Bronchial epithelial cell (primary cell): ENCODE measurements around the gene SCP2D1. TPM values are rescaled to one million over a fixed set of nuclear protein-coding genes. Genes with fewer than 3 reads are reported as not detected.

ENCODE experiments used
- DNase-seq: peaks from one replicate; pipeline ENCODE4 v3.0.0-alpha.2; 2010; ENCODE audit warnings: low read depth
- FAIRE-seq: peaks from 2 replicates; lab custom pipeline; 2011; peaks lifted over from hg19 to GRCh38; lab: Jason Lieb, UNC
- H3K27me3 ChIP-seq: 2 replicates; pipeline ENCODE4 v1.5.1; 2011; ENCODE audit warnings: low read length; ENCODE audit not compliant: control insufficient read depth, insufficient read depth
- H3K36me3 ChIP-seq: 2 replicates; pipeline ENCODE4 v1.5.1; 2011; ENCODE audit warnings: low read length; ENCODE audit not compliant: control insufficient read depth, insufficient read depth
- H3K4me3 ChIP-seq: 2 replicates; pipeline ENCODE4 v1.5.1; 2011; ENCODE audit warnings: mild to moderate bottlenecking, low read depth, low read length, control low read depth
- total RNA-seq: library from RNA; depleted of rRNA; stranded (reverse); fragments of >200 nt; gene quantifications from 2 replicates; pipeline ENCODE4 v1.2.1, GENCODE V29; 2014
- TF ChIP-seq, protein P1 (sequence below): IDR thresholded peaks from 2 replicates; pipeline ENCODE4 v1.5.1; 2011; ENCODE audit warnings: mild to moderate bottlenecking, moderate library complexity, low read length, control low read depth, inconsistent platforms; ENCODE audit not compliant: insufficient read depth, severe bottlenecking

The SCP2D1 gene
- not detected in 2 replicates for total RNA-seq

DNA sequence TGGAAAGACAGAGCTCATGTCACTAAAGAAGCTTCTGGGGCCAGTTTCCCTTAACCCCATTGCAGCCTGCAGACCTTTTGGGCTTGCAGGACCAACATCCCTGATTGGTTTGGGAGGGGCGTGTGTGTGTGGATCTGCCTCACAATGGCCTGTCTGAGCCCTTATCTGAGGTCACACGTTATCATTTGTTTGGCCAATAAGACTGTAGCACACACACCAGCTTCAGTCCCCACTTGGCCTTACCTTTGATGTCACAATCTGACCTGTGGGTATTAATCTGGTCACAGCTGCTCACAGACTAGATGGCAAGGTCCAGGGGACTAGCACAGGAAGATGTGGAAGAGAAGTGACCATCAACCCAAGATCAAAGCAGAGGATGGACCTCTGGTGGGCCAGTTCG lies at the start of gene SCP2D1:
SCP2D1 (plus strand) TSS at position 301 of the 400 bp plus-strand sequence; CDS start at position 334, 33 bp downstream.
- H3K4me3 ChIP-seq: no peak within 1 kb of the TSS
- no peak for FAIRE-seq
- no peak for DNase-seq
- TF ChIP-seq, protein P1, sequence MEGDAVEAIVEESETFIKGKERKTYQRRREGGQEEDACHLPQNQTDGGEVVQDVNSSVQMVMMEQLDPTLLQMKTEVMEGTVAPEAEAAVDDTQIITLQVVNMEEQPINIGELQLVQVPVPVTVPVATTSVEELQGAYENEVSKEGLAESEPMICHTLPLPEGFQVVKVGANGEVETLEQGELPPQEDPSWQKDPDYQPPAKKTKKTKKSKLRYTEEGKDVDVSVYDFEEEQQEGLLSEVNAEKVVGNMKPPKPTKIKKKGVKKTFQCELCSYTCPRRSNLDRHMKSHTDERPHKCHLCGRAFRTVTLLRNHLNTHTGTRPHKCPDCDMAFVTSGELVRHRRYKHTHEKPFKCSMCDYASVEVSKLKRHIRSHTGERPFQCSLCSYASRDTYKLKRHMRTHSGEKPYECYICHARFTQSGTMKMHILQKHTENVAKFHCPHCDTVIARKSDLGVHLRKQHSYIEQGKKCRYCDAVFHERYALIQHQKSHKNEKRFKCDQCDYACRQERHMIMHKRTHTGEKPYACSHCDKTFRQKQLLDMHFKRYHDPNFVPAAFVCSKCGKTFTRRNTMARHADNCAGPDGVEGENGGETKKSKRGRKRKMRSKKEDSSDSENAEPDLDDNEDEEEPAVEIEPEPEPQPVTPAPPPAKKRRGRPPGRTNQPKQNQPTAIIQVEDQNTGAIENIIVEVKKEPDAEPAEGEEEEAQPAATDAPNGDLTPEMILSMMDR: no peak
- H3K36me3 ChIP-seq: no peaks in the 10 kb centered on the region
- no peaks in the 10 kb centered on the region for H3K27me3 ChIP-seq

DNA sequence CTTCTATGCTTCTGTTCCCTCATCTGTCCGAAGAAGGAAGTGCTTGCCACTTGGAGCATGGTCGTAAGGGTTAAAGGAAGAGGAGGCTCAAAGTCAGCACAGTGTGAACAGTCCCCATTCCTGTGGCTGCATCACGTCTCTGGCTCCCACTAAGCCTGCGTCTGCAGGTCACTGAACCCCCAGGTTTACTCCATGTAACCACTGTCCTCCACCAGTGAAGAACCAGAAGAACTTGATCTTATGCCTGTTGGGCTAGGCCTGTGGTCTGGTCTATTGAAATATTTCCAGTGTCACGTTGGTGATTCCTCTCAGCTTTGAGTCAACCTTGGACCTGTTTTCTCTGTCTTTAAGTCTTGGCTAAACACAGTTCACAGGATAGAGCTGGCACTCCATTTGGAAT lies 45.9 kb upstream of the SCP2D1 start:
- no peaks in the 10 kb centered on the region for H3K27me3 ChIP-seq
- DNase-seq (no peak), FAIRE-seq (no peak)
- TF ChIP-seq, protein P1: no peak
- H3K36me3 ChIP-seq: no peaks in the 10 kb centered on the region
- no peak overlapping the region for H3K4me3 ChIP-seq

DNA sequence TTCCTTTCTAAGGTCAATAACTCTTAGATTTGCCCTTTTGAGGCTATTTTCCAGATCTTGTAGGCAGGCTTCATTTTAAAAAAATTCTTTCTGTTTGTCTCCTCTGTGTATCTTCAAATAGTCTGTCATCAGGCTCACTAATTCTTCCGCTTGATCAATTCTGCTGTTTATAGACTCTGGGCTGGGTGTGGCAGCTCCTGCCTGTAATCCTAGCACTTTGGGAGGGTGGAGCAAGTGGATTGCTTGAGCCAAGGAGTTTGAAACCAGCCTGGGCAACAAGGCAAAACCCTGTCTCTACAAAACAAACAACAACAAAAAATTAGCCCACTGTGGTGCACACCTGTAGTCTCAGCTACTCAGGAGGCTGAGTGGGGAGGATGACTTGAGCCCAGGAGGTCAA lies 40.0 kb upstream of the SCP2D1 start:
- no peaks in the 10 kb centered on the region for H3K27me3 ChIP-seq
- FAIRE-seq (no peak), DNase-seq (no peak)
- no peaks in the 10 kb centered on the region for H3K36me3 ChIP-seq
- TF ChIP-seq, protein P1: no peak
- no peak overlapping the region for H3K4me3 ChIP-seq

DNA sequence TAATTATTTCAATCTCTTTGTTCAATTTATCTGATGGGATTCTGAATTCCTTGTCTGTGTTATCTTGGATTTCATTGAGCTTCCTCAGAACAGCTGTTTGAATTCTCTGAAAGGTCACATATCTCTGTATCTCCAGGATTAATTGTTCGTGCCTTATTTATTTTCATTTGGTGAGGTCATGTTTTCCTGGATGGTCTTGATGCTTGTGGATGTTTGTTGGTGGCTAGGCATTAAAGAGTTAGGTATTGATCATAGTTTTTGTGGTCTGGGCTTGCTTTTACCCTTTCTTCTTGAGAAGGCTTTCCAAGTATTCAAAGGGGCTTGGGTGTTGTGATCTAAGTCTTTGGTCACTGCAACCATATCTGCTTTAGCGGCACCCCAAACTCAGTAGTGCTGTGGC lies 39.4 kb upstream of the SCP2D1 start:
- FAIRE-seq (no peak), DNase-seq (no peak)
- Histone ChIP-seq H3K27me3 (no peaks in the 10 kb centered on the region), H3K4me3 (no peak overlapping the region), H3K36me3 (no peaks in the 10 kb centered on the region)
- TF ChIP-seq, protein P1: no peak

DNA sequence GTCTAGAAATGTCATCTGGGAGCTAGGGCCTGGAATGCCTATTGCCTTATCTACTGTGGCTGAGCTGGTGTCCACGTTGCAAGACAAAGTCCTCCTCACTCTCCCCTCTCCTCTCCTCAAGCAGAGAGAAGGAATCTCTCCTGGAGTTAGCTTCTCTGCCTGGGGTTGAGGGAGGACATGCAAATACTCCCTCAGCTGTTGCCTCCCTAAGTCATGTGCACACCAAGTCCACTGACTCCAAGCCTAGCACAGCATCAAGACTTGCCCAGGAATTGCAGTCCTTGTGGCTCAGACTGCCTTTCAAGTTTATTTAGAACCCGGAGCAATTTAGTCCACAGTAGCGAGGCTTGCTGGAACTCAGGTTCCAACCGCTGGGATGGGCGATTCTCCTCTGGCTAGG lies 38.0 kb upstream of the SCP2D1 start:
- FAIRE-seq: no peak
- H3K4me3 ChIP-seq: no peak overlapping the region

More for the DNA sequence above, 38.0 kb upstream of the SCP2D1 start:
- Histone ChIP-seq H3K27me3 (no peaks in the 10 kb centered on the region), H3K36me3 (no peaks in the 10 kb centered on the region)
- TF ChIP-seq, protein P1: no peak
- no peak for DNase-seq
